H1 (cell line): ENCODE results near the gene CNPY3. TPM values are rescaled to one million over a fixed set of nuclear protein-coding genes. Genes with fewer than 3 reads are reported as not detected.

Experiments used
- CHD1 ChIP-seq: IDR thresholded peaks from 2 replicates; pipeline ENCODE4 v1.6.1; 2012; ENCODE audit warnings: low read depth, low read length, improper control_type of control experiment
- CHD2 ChIP-seq: IDR thresholded peaks from 2 replicates; pipeline ENCODE4 v1.6.1; 2012; ENCODE audit warnings: low read length, improper control_type of control experiment
- CREB1 ChIP-seq: IDR thresholded peaks from 2 replicates; pipeline ENCODE4 v1.6.1; 2012; ENCODE audit warnings: inconsistent platforms
- E2F6 ChIP-seq: IDR thresholded peaks from 2 replicates; pipeline ENCODE4 v1.6.1; 2012; ENCODE audit warnings: inconsistent platforms
- GABPA ChIP-seq: IDR thresholded peaks from 2 replicates; pipeline ENCODE4 v1.6.1; 2011; ENCODE audit warnings: mild to moderate bottlenecking, low read length, moderate library complexity, borderline replicate concordance; ENCODE audit not compliant: insufficient read depth
- HDAC2 ChIP-seq, 2 experiments: fragments of 300-600 bp in 1 of 2; sonication (generic) in 1 of 2; IDR thresholded peaks; 2 replicates each; pipeline ENCODE4 v1.6.1; 2011 to 2012; ENCODE audit warnings: low read depth in 2 of 2, low read length in 2 of 2, mild to moderate bottlenecking in 2 of 2, moderate library complexity in 2 of 2, borderline replicate concordance in 1 of 2, inconsistent platforms in 1 of 2
- HDAC6 ChIP-seq: IDR thresholded peaks from one replicate; pipeline ENCODE4 v1.7.1; 2012; ENCODE audit warnings: low read depth, mild to moderate bottlenecking, inconsistent platforms, low read length, moderate library complexity
- JUND ChIP-seq: IDR thresholded peaks from 2 replicates; pipeline ENCODE4 v1.6.1; 2011; ENCODE audit warnings: mild to moderate bottlenecking, improper control_type of control experiment, low read length
- KDM1A ChIP-seq: fragments of 200-600, 300-600 bp; sonication (generic); IDR thresholded peaks from 2 replicates; pipeline ENCODE4 v1.7.1; 2016; ENCODE audit warnings: mild to moderate bottlenecking, low read length, borderline replicate concordance
- KDM4A ChIP-seq: IDR thresholded peaks from one replicate; pipeline ENCODE4 v1.7.1; 2012; ENCODE audit warnings: low read depth, mild to moderate bottlenecking, moderate library complexity, low read length, inconsistent platforms; ENCODE audit not compliant: severe bottlenecking
- KDM5A ChIP-seq: fragments of 200-600 bp; IDR thresholded peaks from 2 replicates; pipeline ENCODE4 v1.7.1; 2012; ENCODE audit warnings: mild to moderate bottlenecking, low read length, inconsistent platforms, mixed read lengths
- PHF8 ChIP-seq: fragments of 200-600 bp; sonication (generic); conservative IDR thresholded peaks from 2 replicates; pipeline ENCODE4 v1.7.1; 2012; ENCODE audit warnings: low read depth, mild to moderate bottlenecking, inconsistent platforms, low read length, moderate library complexity
- POLR2A ChIP-seq, 2 experiments: IDR thresholded peaks; 1 replicate in 1 of 2; 2 replicates in 1 of 2; pipeline ENCODE4 v1.6.1; 2011; ENCODE audit warnings: low read depth in 2 of 2, low read length in 2 of 2, mild to moderate bottlenecking in 2 of 2; ENCODE audit errors: control extremely low read depth in 1 of 2
- POLR2AphosphoS5 ChIP-seq: IDR thresholded peaks from 2 replicates; pipeline ENCODE4 v1.6.1; 2011; ENCODE audit warnings: low read depth, low read length
- RBBP5 ChIP-seq: IDR thresholded peaks from 2 replicates; pipeline ENCODE4 v1.7.1; 2012; ENCODE audit warnings: low read depth, mild to moderate bottlenecking, inconsistent platforms, low read length, moderate library complexity, borderline replicate concordance
- SAP30 ChIP-seq: fragments of 300-600 bp; sonication (generic); IDR thresholded peaks from 2 replicates; pipeline ENCODE4 v1.7.1; 2012; ENCODE audit warnings: low read length, moderate library complexity, mild to moderate bottlenecking, inconsistent platforms; ENCODE audit not compliant: insufficient read depth, insufficient replicate concordance
- SP4 ChIP-seq: IDR thresholded peaks from 2 replicates; pipeline ENCODE4 v1.6.1; 2012; ENCODE audit warnings: low read length, inconsistent platforms
- SRF ChIP-seq: IDR thresholded peaks from 2 replicates; pipeline ENCODE4 v1.6.1; 2011; ENCODE audit warnings: mild to moderate bottlenecking, low read depth, low read length, moderate library complexity
- TAF1 ChIP-seq: IDR thresholded peaks from 2 replicates; pipeline ENCODE4 v1.6.1; 2011; ENCODE audit warnings: mild to moderate bottlenecking, low read depth, low read length
- USF2 ChIP-seq: IDR thresholded peaks from 2 replicates; pipeline ENCODE4 v1.6.1; 2011; ENCODE audit warnings: low read length, improper control_type of control experiment
- YY1 ChIP-seq: IDR thresholded peaks from 2 replicates; pipeline ENCODE4 v1.6.1; 2011; ENCODE audit warnings: low read depth, mild to moderate bottlenecking, low read length
- polyA plus RNA-seq, 7 experiments: library from polyadenylated mRNA; depleted of rRNA in 3 of 7; stranded (reverse) in 5 of 7; unstranded in 2 of 7; fragments of >200 nt in 5 of 7; fragments of 200-250 nt in 2 of 7; gene quantifications; 1 replicate in 5 of 7; 2 replicates in 1 of 7; 4 replicates in 1 of 7; pipeline versions ENCODE4 v1.2.1 to v1.2.3, GENCODE V29; 2011 to 2013; ENCODE audit warnings: missing spikeins in 2 of 7, mixed read lengths in 2 of 7
- total RNA-seq: library from RNA; stranded (reverse); fragmentation: NEBNext Ultra II Directional; extraction: Animal tissue kit (Norgen Biotek cat#: 25700); gene quantifications from 2 replicates; pipeline ENCODE4 v1.2.1, GENCODE V29; 2021
- TF ChIP-seq, protein P1 (sequence below): IDR thresholded peaks from 2 replicates; pipeline ENCODE4 v1.6.1; 2012; ENCODE audit warnings: inconsistent platforms

The CNPY3 gene
- total and polyA plus RNA-seq, 2 of the 8 experiments (the other 6 are each of a cell fraction or from before 2014, with no cell fraction given): 49.6 to 64.5 TPM

GRCh38 chr6:42890311-42891198 is 38.7 kb upstream of the CNPY3 start (continued):
- TF ChIP-seq E2F6 (no peak), GABPA (0 out of 2 replicates have a peak, but pooled peaks have one; percentile 60), SRF (no peak), YY1 (peak; percentile 5; the same call in 1 of the 2 replicates), POLR2A (IDR thresholded peaks at IDR 0.05; ENCODE audit: control extremely low read depth in 1 of 2, low read depth in 2 of 2, low read length in 2 of 2) (peak; percentile 89 to 98), CHD2 (peak; percentile 40), RBBP5 (peak; percentile 83; the same call in 1 of the 2 replicates), KDM5A (0 out of 2 replicates have a peak, but pooled peaks have one; percentile 40), KDM4A (peak; percentile 52), USF2 (no peak), TAF1 (peak; percentile 94), HDAC6 (no peak), CREB1 (peak; percentile 53; the same call in 1 of the 2 replicates), HDAC2 (IDR thresholded peaks at IDR 0.05; ENCODE audit: borderline replicate concordance in 1 of 2, low read depth in 2 of 2, low read length in 2 of 2) (0 out of 4 replicates have a peak, but pooled peaks of 1 of the 2 experiments have one; percentile 45), CHD1 (peak; percentile 94), POLR2AphosphoS5 (peak; percentile 97), SAP30 (peak; percentile 15), SP4 (0 out of 2 replicates have a peak, but pooled peaks have one; percentile 65), PHF8 (peak; percentile 98), JUND (peak; percentile 96), KDM1A (no peak; the same call in 1 of the 2 replicates)
- TF ChIP-seq, protein P1, sequence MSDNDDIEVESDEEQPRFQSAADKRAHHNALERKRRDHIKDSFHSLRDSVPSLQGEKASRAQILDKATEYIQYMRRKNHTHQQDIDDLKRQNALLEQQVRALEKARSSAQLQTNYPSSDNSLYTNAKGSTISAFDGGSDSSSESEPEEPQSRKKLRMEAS: peak; percentile 44; the same call in 1 of the 2 replicates
